ENCODE results near the gene MEOX2.

MEOX2 gene

DNA sequence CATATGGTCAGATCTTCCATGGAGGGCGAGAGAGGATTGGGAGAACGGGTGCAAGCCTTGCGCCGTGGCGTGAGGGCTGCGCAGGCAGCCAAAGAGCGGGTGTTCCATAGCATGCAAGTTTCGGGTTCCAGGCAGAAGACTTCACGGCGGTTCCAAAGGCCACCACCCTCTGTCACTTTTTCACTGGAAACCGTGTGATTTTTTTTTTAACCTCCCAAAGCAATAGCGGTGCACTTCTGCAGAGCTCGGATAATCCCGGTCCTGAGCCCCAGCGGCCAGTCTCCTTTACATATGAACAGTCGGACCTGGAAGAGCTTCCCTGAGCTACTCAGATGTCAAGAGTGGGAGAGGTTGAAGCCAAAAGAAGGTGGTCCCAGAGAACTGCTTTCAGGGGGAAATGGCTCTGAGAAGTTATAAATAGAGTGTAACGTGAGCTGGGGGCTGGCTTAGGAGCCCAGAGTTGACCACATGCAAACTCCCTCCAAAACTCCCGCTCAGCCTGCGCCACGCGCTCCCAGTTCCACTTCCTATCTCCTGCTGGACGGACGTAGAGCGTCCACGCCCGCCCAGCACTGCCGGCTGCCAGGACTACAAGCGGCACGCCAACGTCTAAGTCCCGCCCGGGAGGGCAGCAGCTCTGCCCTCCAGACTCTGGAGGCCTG is at the start of gene MEOX2:
TSS of gene MEOX2 (minus strand) at position 389 of the 662 bp plus-strand sequence. CDS start at position 108, 281 bp downstream.
- DNase-seq (ENCODE audit: low read depth), result no peak

GRCh38 chr7:15729746-15730145 is 43.3 kb upstream of the MEOX2 start:
- DNase-seq (ENCODE audit: low read depth), result no peak

- DNase-seq (ENCODE audit: low read depth), result no peak
Observed at GRCh38 chr7:15725051-15725450, 38.6 kb upstream of the MEOX2 start.

DNA sequence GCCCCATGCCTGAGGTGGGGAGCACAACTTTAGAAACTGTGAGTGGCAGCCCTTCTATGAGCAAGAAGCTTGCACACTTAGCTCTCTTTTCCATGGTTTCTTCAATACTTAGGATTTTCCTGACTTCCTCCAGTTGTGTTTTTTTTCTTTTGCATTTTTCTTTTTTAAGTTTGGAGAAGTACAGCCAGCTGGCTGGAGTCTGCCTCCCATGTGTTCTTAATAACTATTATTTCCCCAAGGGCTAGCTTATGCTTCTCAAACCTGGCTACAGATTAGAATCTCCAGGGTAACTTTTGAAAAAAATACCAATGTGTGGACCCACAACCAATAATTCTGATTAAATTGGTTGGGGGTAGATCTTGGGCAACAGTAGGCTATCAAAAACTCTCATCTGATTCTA is 37.4 kb upstream of the MEOX2 start:
- DNase-seq (ENCODE audit: low read depth), result no peak

- DNase-seq (ENCODE audit: low read depth), result no peak
Observed at GRCh38 chr7:15720849-15721471, 34.5 kb upstream of the MEOX2 start.

GRCh38 chr7:15719311-15719710 is 32.8 kb upstream of the MEOX2 start:
- DNase-seq (ENCODE audit: low read depth), result no peak

DNA sequence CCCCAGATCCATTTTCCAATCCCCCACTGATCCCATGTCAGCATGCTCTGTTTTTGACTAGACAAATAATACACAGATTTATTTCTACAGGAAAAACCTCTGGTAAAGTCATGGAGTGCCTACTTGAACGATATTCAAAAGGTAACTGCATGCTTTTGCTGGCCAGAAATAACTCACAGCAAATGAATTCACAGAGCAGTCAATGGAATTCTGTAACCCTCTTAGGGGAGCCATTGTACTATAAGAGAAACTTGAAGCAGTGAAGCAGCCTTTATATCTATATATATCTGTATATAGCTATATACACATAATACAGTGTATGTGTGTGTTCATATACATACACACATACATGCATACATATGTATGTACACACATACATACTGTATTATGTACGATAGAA is 29.0 kb upstream of the MEOX2 start:
- DNase-seq (ENCODE audit: low read depth), result no peak

GRCh38 chr7:15709978-15710377 is 23.5 kb upstream of the MEOX2 start:
- DNase-seq (ENCODE audit: low read depth), result no peak

GRCh38 chr7:15707570-15707969 is 21.1 kb upstream of the MEOX2 start:
- DNase-seq (ENCODE audit: low read depth), result no peak

- no peak for DNase-seq (ENCODE audit: low read depth)
Observed at GRCh38 chr7:15703732-15704131, 17.2 kb upstream of the MEOX2 start.

GRCh38 chr7:15692501-15693020 is 6.1 kb upstream of the MEOX2 start:
- no peak for DNase-seq (ENCODE audit: low read depth)

GRCh38 chr7:15688911-15689310 is 2.4 kb upstream of the MEOX2 start:
- DNase-seq (ENCODE audit: low read depth), result no peak

GRCh38 chr7:15688279-15688626 is 1.8 kb upstream of the MEOX2 start:
- no peak for DNase-seq (ENCODE audit: low read depth)

DNA sequence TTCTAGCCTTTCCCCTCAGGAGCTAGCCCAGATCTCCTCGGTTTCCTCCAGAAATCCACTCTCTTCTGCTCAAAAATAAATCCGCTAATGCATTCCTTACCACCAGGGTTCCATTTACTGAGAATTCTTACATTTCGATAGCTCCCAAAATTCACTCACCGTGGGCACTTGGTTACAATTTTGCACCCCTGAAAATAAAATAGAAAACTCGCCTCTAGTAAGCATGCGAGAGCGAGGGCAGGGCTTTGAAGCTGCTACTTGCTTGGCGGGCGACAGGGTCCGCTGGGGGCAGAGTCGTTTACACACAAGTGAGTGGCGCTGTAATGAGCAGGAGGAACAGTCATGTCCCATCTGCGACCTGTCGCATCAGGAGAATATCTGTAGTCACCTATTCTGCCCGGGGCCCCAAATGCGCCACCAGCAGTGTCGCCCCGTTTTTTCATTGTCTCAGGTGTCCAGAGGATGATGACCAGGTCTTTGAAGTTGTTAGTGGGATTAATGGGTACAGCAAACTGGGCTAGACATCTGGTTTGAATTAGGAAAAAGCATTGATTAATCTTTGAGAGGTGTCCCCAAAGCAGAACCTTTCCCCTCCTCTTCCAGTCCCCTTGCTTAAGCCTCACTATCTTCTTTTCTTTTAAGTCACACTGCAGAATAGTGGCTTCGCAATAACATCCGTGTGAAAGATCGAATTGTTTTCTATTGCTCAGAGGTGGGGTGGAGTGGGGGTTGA is 1.2 kb upstream of the MEOX2 start:
- DNase-seq (ENCODE audit: low read depth), result no peak

- no peak for DNase-seq (ENCODE audit: low read depth)
Observed at GRCh38 chr7:15686957-15687545, 568 bp upstream of the MEOX2 start.

DNA sequence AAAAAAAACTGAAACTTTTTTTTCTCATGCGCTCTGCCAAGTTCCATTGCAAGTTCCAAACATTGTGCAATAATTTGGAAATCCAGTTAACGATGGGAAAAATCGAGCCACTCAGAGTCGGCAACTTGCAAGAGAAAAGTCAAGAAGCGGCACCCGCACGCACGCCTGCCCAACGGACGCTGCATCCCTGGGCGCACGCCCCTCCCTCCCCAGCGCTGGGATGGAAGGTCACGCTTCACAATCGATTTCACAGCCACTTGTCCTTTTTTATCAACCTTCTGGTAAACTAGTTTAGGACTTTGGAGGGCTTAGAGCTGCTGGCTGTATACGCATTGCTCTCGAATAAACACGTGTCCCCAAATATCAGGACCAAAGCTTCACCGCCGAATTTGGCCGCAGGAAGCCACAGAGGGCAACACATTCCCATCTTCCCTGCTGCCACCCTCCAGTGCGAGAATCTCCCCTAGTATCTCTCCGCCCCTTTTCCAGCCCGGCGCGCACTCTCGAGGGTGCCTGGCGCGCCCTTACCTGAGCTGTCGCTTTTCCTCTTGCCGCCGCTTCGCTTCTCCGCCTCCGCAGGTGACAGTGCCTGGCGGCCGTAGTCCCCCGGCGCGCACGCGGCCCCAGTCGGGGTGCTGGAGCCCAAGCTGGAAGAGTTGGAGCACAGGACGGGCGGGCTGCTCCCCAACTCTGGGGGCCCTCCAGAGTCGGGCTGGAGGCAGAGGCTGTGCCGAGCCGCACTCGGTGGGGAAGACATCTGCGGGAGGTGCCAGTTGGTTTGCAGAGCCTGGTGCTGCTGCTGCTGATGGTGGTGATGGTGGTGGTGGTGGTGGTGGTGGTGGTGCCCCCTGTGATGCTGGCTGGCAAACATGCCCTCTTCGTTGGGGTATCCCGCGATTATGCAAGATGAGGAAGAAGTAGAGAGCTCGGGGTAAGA is 857 bp downstream of the MEOX2 start:
- no peak for DNase-seq (ENCODE audit: low read depth)

DNA sequence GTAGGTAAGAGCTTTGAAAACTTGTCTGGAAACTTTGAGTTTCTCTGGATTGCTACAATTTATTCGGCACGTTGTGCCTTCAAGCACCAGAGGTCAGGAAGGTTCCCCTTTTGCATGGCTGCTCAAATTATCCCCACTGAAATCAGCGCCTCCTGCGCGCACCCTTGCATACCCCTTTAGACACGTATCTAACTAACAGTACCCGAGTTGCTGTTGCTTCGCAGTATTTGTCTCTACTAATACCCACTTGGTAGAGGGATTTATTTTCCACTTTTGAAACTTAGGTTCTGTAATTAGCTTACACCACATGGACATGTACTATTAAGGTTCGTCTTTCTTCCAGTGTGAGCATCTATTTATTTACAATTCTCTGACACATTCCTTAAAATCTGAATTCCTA is 1.6 kb downstream of the MEOX2 start:
- no peak for DNase-seq (ENCODE audit: low read depth)

- no peak for DNase-seq (ENCODE audit: low read depth)
Observed at GRCh38 chr7:15684111-15684800, 2.2 kb downstream of the MEOX2 start.

GRCh38 chr7:15682751-15683245 is 3.7 kb downstream of the MEOX2 start:
- no peak for DNase-seq (ENCODE audit: low read depth)

DNA sequence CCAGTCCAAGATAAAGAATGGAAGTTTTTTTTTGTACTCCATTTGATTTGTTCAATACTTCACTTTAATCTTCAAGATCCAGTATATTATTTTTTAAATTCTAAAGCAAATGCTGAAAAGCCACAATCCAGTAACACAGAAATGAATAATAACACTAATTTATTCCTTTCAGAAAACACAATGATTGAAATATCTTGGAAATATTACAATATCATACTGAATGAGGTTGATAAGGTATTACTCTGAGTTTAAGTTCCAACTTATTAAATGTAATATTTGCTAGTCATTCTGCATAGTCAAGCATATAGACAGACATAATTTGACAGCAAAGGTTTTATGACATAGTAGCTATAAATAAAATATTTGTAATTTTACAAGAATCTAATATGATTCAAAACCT is 4.4 kb downstream of the MEOX2 start:
- DNase-seq (ENCODE audit: low read depth), result no peak

DNA sequence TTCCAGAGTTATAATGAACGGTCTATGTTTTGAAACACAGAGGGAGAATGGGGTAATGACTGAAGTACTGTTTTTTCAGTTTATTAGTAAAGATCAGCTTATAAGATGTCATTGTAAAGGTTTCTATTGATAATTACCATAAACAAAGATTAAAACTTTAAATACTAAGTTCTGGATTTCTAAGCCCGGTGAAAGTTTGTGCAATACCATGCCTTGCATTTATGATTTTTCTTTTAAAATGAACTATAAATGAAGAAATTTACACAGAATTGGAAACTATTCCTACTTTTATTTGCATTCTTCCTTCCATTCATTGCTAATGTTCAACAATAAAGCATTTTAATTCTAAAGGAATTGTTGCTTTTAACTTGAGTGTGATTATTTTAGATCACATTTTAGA is 4.9 kb downstream of the MEOX2 start:
- no peak for DNase-seq (ENCODE audit: low read depth)
